K562 (cell line): ENCODE measurements around the gene SMAGP. TPM values are rescaled to one million over a fixed set of nuclear protein-coding genes. Genes with fewer than 3 reads are reported as not detected.

Source experiments
- ATAC-seq: fragments of 200-7000 bp; cut with Tn5 transposase; 3 replicates; pipeline ENCODE4 v1.9.1; 2020; ENCODE audit warnings: moderate library complexity
- BruUV-seq: library from RNA; stranded (reverse); fragments of 400-500 nt; replicated peaks from 2 replicates; lab custom pipeline; 2021; lab: Mats Ljungman, UMichigan
- CTCF ChIA-PET: fragments of 300-600 bp; formaldehyde crosslinking; extraction: SDS; loops from one replicate; lab custom pipeline; 2021; ENCODE audit warnings: low intra/inter-chr PET ratio; lab: Yijun Ruan, JAX
- POLR2A ChIA-PET: fragments of 300-600, 350-650 bp; sonication (Branson Sonifier 250); formaldehyde crosslinking; extraction: SDS; loops from one replicate; lab custom pipeline; 2021; ENCODE audit warnings: antibody characterized with exemption, inconsistent platforms; lab: Yijun Ruan, JAX
- DNase-seq, 4 experiments: peaks; one replicate each; pipeline versions ENCODE4 v3.0.0 to v3.0.0-alpha.2; 2011 to 2018; ENCODE audit warnings: low spot score in 3 of 4, mixed read lengths in 3 of 4; ENCODE audit errors: extremely low read depth in 1 of 4
- FAIRE-seq: peaks from 2 replicates; lab custom pipeline; 2011; peaks lifted over from hg19 to GRCh38; lab: Jason Lieb, UNC
- H2AFZ ChIP-seq: 2 replicates; pipeline ENCODE4 v1.6.0; 2011; ENCODE audit warnings: low read depth, low read length, control low read depth, inconsistent platforms
- H3K27ac ChIP-seq: fragments of 200-600 bp; 3 replicates; pipeline ENCODE4 v1.8.0; 2011; ENCODE audit warnings: low read depth, mild to moderate bottlenecking, control low read depth, inconsistent platforms, low read length, moderate library complexity, mixed read lengths; ENCODE audit errors: extremely low read depth
- H3K27me3 ChIP-seq, 2 experiments: fragments of 300-600 bp in 1 of 2; 2 replicates in 1 of 2; 3 replicates in 1 of 2; pipeline versions ENCODE4 v1.6.0 to v1.8.0; 2011; ENCODE audit warnings: inconsistent platforms in 2 of 2, low read length in 2 of 2, mild to moderate bottlenecking in 1 of 2, mixed read lengths in 1 of 2, moderate library complexity in 1 of 2; ENCODE audit not compliant: control insufficient read depth in 2 of 2, insufficient read depth in 2 of 2
- H3K36me3 ChIP-seq: fragments of 300-600 bp; 3 replicates; pipeline ENCODE4 v1.8.0; 2011; ENCODE audit warnings: mild to moderate bottlenecking, low read length, inconsistent platforms; ENCODE audit not compliant: control insufficient read depth, insufficient read depth
- H3K4me1 ChIP-seq, 2 experiments: fragments of 200-600 bp in 1 of 2; replicated peaks in 1 of 2; 2 replicates in 1 of 2; 3 replicates in 1 of 2; pipeline versions ENCODE4 v1.5.1 to v1.8.0; 2011; ENCODE audit warnings: inconsistent platforms in 2 of 2, low read length in 2 of 2, mild to moderate bottlenecking in 1 of 2, mixed read lengths in 1 of 2, moderate library complexity in 1 of 2; ENCODE audit not compliant: control insufficient read depth in 2 of 2, insufficient read depth in 2 of 2
- H3K4me2 ChIP-seq: 2 replicates; pipeline ENCODE4 v1.6.1; 2011; ENCODE audit warnings: low read length, control low read depth, inconsistent platforms, mixed read lengths; ENCODE audit not compliant: insufficient read depth
- H3K4me3 ChIP-seq: fragments of 200-600 bp; sonication (generic), shearing (Covaris generic); 2 replicates; pipeline ENCODE4 v1.5.1; 2016; ENCODE audit warnings: control low read depth, inconsistent platforms
- H3K79me2 ChIP-seq: fragments of 200-600 bp; 3 replicates; pipeline ENCODE4 v1.8.0; 2011; ENCODE audit warnings: low read length, inconsistent platforms; ENCODE audit not compliant: control insufficient read depth, insufficient read depth
- H3K9ac ChIP-seq, 2 experiments: 2 replicates each; pipeline versions ENCODE4 v1.6.0 to v1.6.1; 2011; ENCODE audit warnings: low read depth in 2 of 2, low read length in 2 of 2, control low read depth in 1 of 2, inconsistent platforms in 1 of 2, mild to moderate bottlenecking in 1 of 2, mixed read lengths in 1 of 2; ENCODE audit not compliant: insufficient read depth in 1 of 2
- H3K9me1 ChIP-seq: one replicate; pipeline ENCODE4 v1.6.0; 2011; ENCODE audit warnings: inconsistent platforms, mild to moderate bottlenecking, low read length, moderate library complexity; ENCODE audit not compliant: control insufficient read depth, insufficient read depth
- H3K9me3 ChIP-seq: replicated peaks from 2 replicates; pipeline ENCODE4 v1.5.1; 2011; ENCODE audit warnings: low read depth, low read length, inconsistent platforms; ENCODE audit not compliant: control insufficient read depth, insufficient read depth
- H4K20me1 ChIP-seq: replicated peaks from 2 replicates; pipeline ENCODE4 v1.6.1; 2011; ENCODE audit warnings: low read length, inconsistent platforms, mixed read lengths; ENCODE audit not compliant: control insufficient read depth, insufficient read depth
- CC2D1A ChIP-seq: fragments of 450-650 bp; IDR thresholded peaks from 2 replicates; pipeline ENCODE4 v1.6.1; 2017; ENCODE audit warnings: mild to moderate bottlenecking
- CREM ChIP-seq: IDR thresholded peaks from 2 replicates; pipeline ENCODE4 v1.6.1; 2014; ENCODE audit warnings: antibody characterized with exemption, low read depth
- FOXJ3 ChIP-seq: sonication (generic); formaldehyde crosslinking; IDR thresholded peaks from 2 replicates; pipeline ENCODE4 v1.4.0; 2020; ENCODE audit warnings: mild to moderate bottlenecking, missing genetic modification reagents
- GTF2F1 ChIP-seq: IDR thresholded peaks from 2 replicates; pipeline ENCODE4 v1.6.1; 2011; ENCODE audit warnings: low read depth, low read length, improper control_type of control experiment
- HDAC8 ChIP-seq: fragments of 450-650 bp; IDR thresholded peaks from 2 replicates; pipeline ENCODE4 v1.6.1; 2016; ENCODE audit warnings: mild to moderate bottlenecking, missing genetic modification characterization, moderate library complexity, missing compliant biosample characterization
- MTA2 ChIP-seq: fragments of 450-650 bp; IDR thresholded peaks from 2 replicates; pipeline ENCODE4 v1.6.1; 2016; ENCODE audit warnings: low read depth
- MXD1 ChIP-seq: fragments of 250-450 bp; sonication (Bioruptor Pico); IDR thresholded peaks from 2 replicates; pipeline ENCODE4 v1.8.0; 2021; ENCODE audit warnings: borderline replicate concordance, mild to moderate bottlenecking, moderate library complexity; ENCODE audit not compliant: poor library complexity, severe bottlenecking
- POLR2G ChIP-seq: fragments of 200-400 bp; formaldehyde crosslinking; IDR thresholded peaks from 2 replicates; pipeline ENCODE4 v1.6.1; 2017; ENCODE audit warnings: low read depth, mild to moderate bottlenecking, antibody characterized with exemption, low read length, moderate library complexity
- RBFOX2 ChIP-seq: fragments of 200-400 bp; formaldehyde crosslinking; IDR thresholded peaks from 2 replicates; pipeline ENCODE4 v1.6.1; 2017; ENCODE audit warnings: low read depth, mild to moderate bottlenecking, low read length, moderate library complexity
- RERE ChIP-seq: sonication (generic); formaldehyde crosslinking; IDR thresholded peaks from 2 replicates; pipeline ENCODE4 v1.8.0; 2023; ENCODE audit warnings: missing genetic modification reagents, mild to moderate bottlenecking, borderline replicate concordance
- SMC3 ChIP-seq: conservative IDR thresholded peaks from 2 replicates; pipeline ENCODE4 v1.6.1; 2011; ENCODE audit warnings: low read depth, low read length, improper control_type of control experiment; ENCODE audit not compliant: insufficient read depth
- ZNF217 ChIP-seq: sonication (generic); formaldehyde crosslinking; IDR thresholded peaks from 2 replicates; pipeline ENCODE4 v1.8.0; 2022; ENCODE audit warnings: mild to moderate bottlenecking, missing genetic modification reagents
- WGBS: fragments of 100-300 bp; shearing (Covaris generic); methylation state at CpG from one replicate; pipeline ENCODE4 v1.1.6; 2016; ENCODE audit warnings: low coverage, mixed read lengths; ENCODE audit not compliant: insufficient coverage; ENCODE audit errors: missing lambda C conversion rate; 5-methylcytosine and 5-hydroxymethylcytosine counted together
- in situ Hi-C: fragments of 300-500 bp; cut with MboI; formaldehyde crosslinking; loops from 4 replicates; pipeline ENCODE4 v1.15.0; 2018; ENCODE audit warnings: inconsistent platforms, mixed read lengths
- intact Hi-C: fragments of 100-400 bp; cut with micrococcal nuclease; formaldehyde crosslinking; loops from 2 replicates; pipeline ENCODE4 v1.14.2; 2022
- polyA plus RNA-seq, 8 experiments: library from polyadenylated mRNA; depleted of rRNA in 4 of 8; stranded (reverse) in 5 of 8; unstranded in 3 of 8; fragments of >200 nt; fragmentation: Nextera tagmentation in 2 of 8; fragmentation: Illumina TruSeq in 1 of 8; extraction: Ambion mirVana in 2 of 8; extraction: Trizol in 1 of 8; gene quantifications; 2 replicates each; pipeline versions ENCODE4 v1.2.1 to v1.2.3, GENCODE V29; 2011 to 2014; ENCODE audit warnings: inconsistent platforms in 1 of 8, missing spikeins in 1 of 8
- total RNA-seq, 7 experiments: library from RNA; depleted of rRNA in 6 of 7; stranded (reverse); fragments of >200 nt in 6 of 7; fragmentation: Illumina TruSeq in 2 of 7; extraction: Trizol in 2 of 7; gene quantifications; 2 replicates each; pipeline versions ENCODE4 v1.2.1 to v1.2.3, GENCODE V29; 2011 to 2021; ENCODE audit warnings: low replicate concordance in 1 of 7

Gene SMAGP
- total and polyA plus RNA-seq, 9 of the 15 experiments (the other 6 are each of a cell fraction or from before 2014, with no cell fraction given) = 23.1 to 62.3 (median 29.9) TPM

GRCh38 chr12:51200156-51200555 is 70.1 kb downstream of the SMAGP start:
- H3K4me3 ChIP-seq = no peak overlapping the region
- H4K20me1 ChIP-seq = no peaks in the 10 kb centered on the region
- H3K79me2 ChIP-seq = no peaks in the 10 kb centered on the region
- CTCF ChIA-PET = no interaction called here
- H3K36me3 ChIP-seq = no peaks in the 10 kb centered on the region
- intact Hi-C loops = no loop called here
- no peak for ATAC-seq
- H3K27me3 ChIP-seq = no peaks in the 10 kb centered on the region
- TF ChIP-seq GTF2F1 (no peak), RERE (no peak), MXD1 (CRISPR knock-in tag) (no peak), SMC3 (no peak), CC2D1A (no peak), ZNF217 (no peak), RBFOX2 (no peak), CREM (no peak), POLR2G (no peak), MTA2 (no peak), HDAC8 (tag) (no peak), FOXJ3 (no peak)
- TF ChIP-seq, all 486 proteins: peak for 0
- Histone ChIP-seq H3K4me1 (peaks cover 0 to 17% of the 10 kb centered on the region in 2 experiments; a peak in 3 of 5 replicates), H3K9me1 (no peaks in the 10 kb centered on the region), H3K27ac (no peak overlapping the region), H3K9me3 (no peaks in the 10 kb centered on the region), H2AFZ (no peak overlapping the region), H3K9ac (no peak overlapping the region; a peak in 1 of 4 replicates), H3K4me2 (no peak overlapping the region)
- WGBS = 43% methylated on average over 6 of the region's 7 CpGs
- no TSS peak for BruUV-seq
- no peak for FAIRE-seq
- DNase-seq = no peak
- POLR2A ChIA-PET = interaction anchor here (0.6 to 1.2 kb wide), 3 partner anchors 10 to 17 kb away, joined by 3 to 6 read pairs (median 5); no protein-coding TSS in a partner anchor
- in situ Hi-C loops = no loop called here
